Measurements from ENCODE around the gene EHBP1. TPM values are rescaled to one million over a fixed set of nuclear protein-coding genes. Genes with fewer than 3 reads are reported as not detected.
A peak's percentile ranks its signal among the peaks of the same experiment; 100 is the strongest.

EHBP1 gene
- total RNA-seq, 1 donor from 2014 or later = 63.4 TPM

- no peak for DNase-seq
- no peaks in the 10 kb centered on the region for H3K9me3 Mint-ChIP-seq (ENCODE audit: unreplicated experiment)
- H3K4me1 Mint-ChIP-seq (ENCODE audit: low read depth, unreplicated experiment) = peaks cover 39% of the 10 kb centered on the region
- no peaks in the 10 kb centered on the region for H3K36me3 Mint-ChIP-seq (ENCODE audit: unreplicated experiment)
- H3K27ac Mint-ChIP-seq (ENCODE audit: unreplicated experiment) = peak overlapping the region; percentile 33
- no peak for TF ChIP-seq CTCF (IDR thresholded peaks at IDR 0.05; ENCODE audit: partially characterized antibody, unreplicated experiment)
- no peak overlapping the region for H3K4me3 Mint-ChIP-seq (ENCODE audit: unreplicated experiment)
- peaks cover 1% of the 10 kb centered on the region for H3K27me3 Mint-ChIP-seq (ENCODE audit: unreplicated experiment)
These were observed 263.2 kb downstream of the EHBP1 start for GRCh38 chr2:62968668-62969067.

GRCh38 chr2:62971936-62972335 lies 266.4 kb downstream of the EHBP1 start:
- no peak overlapping the region for H3K27ac Mint-ChIP-seq (ENCODE audit: unreplicated experiment)
- peaks cover 1% of the 10 kb centered on the region for H3K27me3 Mint-ChIP-seq (ENCODE audit: unreplicated experiment)
- peaks cover 18% of the 10 kb centered on the region for H3K4me1 Mint-ChIP-seq (ENCODE audit: low read depth, unreplicated experiment)
- H3K9me3 Mint-ChIP-seq (ENCODE audit: unreplicated experiment) = no peaks in the 10 kb centered on the region
- H3K4me3 Mint-ChIP-seq (ENCODE audit: unreplicated experiment) = no peak overlapping the region
- no peak for DNase-seq
- no peak for TF ChIP-seq CTCF (IDR thresholded peaks at IDR 0.05; ENCODE audit: partially characterized antibody, unreplicated experiment)
- no peaks in the 10 kb centered on the region for H3K36me3 Mint-ChIP-seq (ENCODE audit: unreplicated experiment)

- H3K27ac Mint-ChIP-seq (ENCODE audit: unreplicated experiment) = no peak overlapping the region
- H3K4me1 Mint-ChIP-seq (ENCODE audit: low read depth, unreplicated experiment) = peaks cover 16% of the 10 kb centered on the region
- H3K9me3 Mint-ChIP-seq (ENCODE audit: unreplicated experiment) = no peaks in the 10 kb centered on the region
- no peak for TF ChIP-seq CTCF (IDR thresholded peaks at IDR 0.05; ENCODE audit: partially characterized antibody, unreplicated experiment)
- no peak for DNase-seq
- H3K4me3 Mint-ChIP-seq (ENCODE audit: unreplicated experiment) = no peak overlapping the region
- peaks cover 1% of the 10 kb centered on the region for H3K27me3 Mint-ChIP-seq (ENCODE audit: unreplicated experiment)
- no peaks in the 10 kb centered on the region for H3K36me3 Mint-ChIP-seq (ENCODE audit: unreplicated experiment)
These were observed 267.1 kb downstream of the EHBP1 start for GRCh38 chr2:62972601-62973000.

- no peak for TF ChIP-seq CTCF (IDR thresholded peaks at IDR 0.05; ENCODE audit: partially characterized antibody, unreplicated experiment)
- H3K36me3 Mint-ChIP-seq (ENCODE audit: unreplicated experiment) = no peaks in the 10 kb centered on the region
- H3K9me3 Mint-ChIP-seq (ENCODE audit: unreplicated experiment) = no peaks in the 10 kb centered on the region
- no peak for DNase-seq
- H3K4me1 Mint-ChIP-seq (ENCODE audit: low read depth, unreplicated experiment) = peaks cover 7% of the 10 kb centered on the region
- no peak overlapping the region for H3K27ac Mint-ChIP-seq (ENCODE audit: unreplicated experiment)
- peaks cover 1% of the 10 kb centered on the region for H3K27me3 Mint-ChIP-seq (ENCODE audit: unreplicated experiment)
- H3K4me3 Mint-ChIP-seq (ENCODE audit: unreplicated experiment) = no peak overlapping the region
These were observed 269.5 kb downstream of the EHBP1 start for GRCh38 chr2:62974999-62975398.

GRCh38 chr2:62991605-62992004 lies 286.1 kb downstream of the EHBP1 start:
- Mint-ChIP-seq H3K27me3 (ENCODE audit: unreplicated experiment) (no peaks in the 10 kb centered on the region), H3K4me3 (ENCODE audit: unreplicated experiment) (no peak overlapping the region), H3K9me3 (ENCODE audit: unreplicated experiment) (no peaks in the 10 kb centered on the region), H3K36me3 (ENCODE audit: unreplicated experiment) (no peaks in the 10 kb centered on the region), H3K4me1 (ENCODE audit: low read depth, unreplicated experiment) (peaks cover 5% of the 10 kb centered on the region), H3K27ac (ENCODE audit: unreplicated experiment) (no peak overlapping the region)
- no peak for TF ChIP-seq CTCF (IDR thresholded peaks at IDR 0.05; ENCODE audit: partially characterized antibody, unreplicated experiment)
- DNase-seq = no peak

Measured in glutamatergic neuron (in vitro differentiated cells).